Endothelial cell of umbilical vein (primary cell): ENCODE measurements around the gene SNUPN. TPM values are rescaled to one million over a fixed set of nuclear protein-coding genes. Genes with fewer than 3 reads are reported as not detected.

Experiments used
- BruUV-seq: library from RNA; stranded (reverse); fragments of 400-500 nt; replicated peaks from 2 replicates; lab custom pipeline; 2021; lab: Mats Ljungman, UMichigan
- CTCF ChIA-PET: fragments of 300-600, 350-600 bp; sonication (Branson Sonifier 250); formaldehyde crosslinking; loops from one replicate; lab custom pipeline; 2021; ENCODE audit warnings: antibody characterized with exemption, inconsistent platforms; lab: Charles Lee
- POLR2A ChIA-PET: fragments of 300-600, 350-600 bp; sonication (Branson Sonifier 250); formaldehyde crosslinking; loops from one replicate; lab custom pipeline; 2021; ENCODE audit warnings: antibody characterized with exemption, inconsistent platforms; lab: Charles Lee
- DNase-seq: peaks from one replicate; pipeline ENCODE4 v3.0.0-alpha.2; 2011; ENCODE audit warnings: low read depth, low spot score
- FAIRE-seq: peaks from 2 replicates; lab custom pipeline; 2011; peaks lifted over from hg19 to GRCh38; lab: Jason Lieb, UNC
- H2AFZ ChIP-seq: 2 replicates; pipeline ENCODE4 v1.6.0; 2012; ENCODE audit warnings: low read depth, low read length, control low read depth, inconsistent platforms
- H3K27ac ChIP-seq: 2 replicates; pipeline ENCODE4 v1.5.1; 2011; ENCODE audit warnings: low read depth, mild to moderate bottlenecking, control low read depth, low read length, moderate library complexity; ENCODE audit not compliant: insufficient read depth
- H3K27me3 ChIP-seq, 2 experiments: 2 replicates each; pipeline versions ENCODE4 v1.6.0 to v1.6.1; 2011; ENCODE audit warnings: low read length in 2 of 2, mixed read lengths in 1 of 2; ENCODE audit not compliant: control insufficient read depth in 2 of 2, insufficient read depth in 2 of 2
- H3K36me3 ChIP-seq, 2 experiments: 2 replicates in 1 of 2; 3 replicates in 1 of 2; pipeline ENCODE4 v1.5.1; 2011; ENCODE audit warnings: low read length in 2 of 2, mild to moderate bottlenecking in 1 of 2, moderate library complexity in 1 of 2; ENCODE audit not compliant: control insufficient read depth in 2 of 2, insufficient read depth in 2 of 2; ENCODE audit errors: extremely low read depth in 1 of 2
- H3K4me1 ChIP-seq: 3 replicates; pipeline ENCODE4 v1.5.1; 2011; ENCODE audit warnings: mild to moderate bottlenecking, low read length; ENCODE audit not compliant: control insufficient read depth, insufficient read depth; ENCODE audit errors: extremely low read depth
- H3K4me2 ChIP-seq: 2 replicates; pipeline ENCODE4 v1.6.1; 2011; ENCODE audit warnings: low read length, control low read depth, mixed read lengths; ENCODE audit not compliant: insufficient read depth
- H3K4me3 ChIP-seq, 3 experiments: fragments of 200-600 bp in 1 of 3; sonication (generic), shearing (Covaris generic) in 1 of 3; replicated peaks in 1 of 3; 2 replicates each; pipeline ENCODE4 v1.5.1; 2011 to 2016; ENCODE audit warnings: control low read depth in 3 of 3, low read length in 3 of 3, mild to moderate bottlenecking in 2 of 3, inconsistent platforms in 1 of 3, low read depth in 1 of 3, moderate library complexity in 1 of 3; ENCODE audit not compliant: insufficient read depth in 1 of 3
- H3K79me2 ChIP-seq: 2 replicates; pipeline ENCODE4 v1.6.0; 2012; ENCODE audit warnings: low read length, inconsistent platforms; ENCODE audit not compliant: control insufficient read depth, insufficient read depth
- H3K9ac ChIP-seq: replicated peaks from 2 replicates; pipeline ENCODE3; 2011; ENCODE audit warnings: low read length, control low read depth; ENCODE audit not compliant: insufficient read depth; ENCODE audit errors: extremely low read depth
- H3K9me1 ChIP-seq: replicated peaks from 3 replicates; pipeline ENCODE4 v1.6.0; 2011; ENCODE audit warnings: mild to moderate bottlenecking, low read length; ENCODE audit not compliant: control insufficient read depth, insufficient read depth; ENCODE audit errors: extremely low read depth
- H3K9me3 ChIP-seq: replicated peaks from 2 replicates; pipeline ENCODE4 v1.5.1; 2012; ENCODE audit warnings: low read length, inconsistent platforms; ENCODE audit not compliant: control insufficient read depth, insufficient read depth
- H4K20me1 ChIP-seq: replicated peaks from 2 replicates; pipeline ENCODE3; 2011; ENCODE audit warnings: mild to moderate bottlenecking, low read length; ENCODE audit not compliant: control insufficient read depth, insufficient read depth; ENCODE audit errors: extremely low read depth
- EZH2 ChIP-seq: IDR thresholded peaks from 2 replicates; pipeline ENCODE4 v1.6.1; 2012; ENCODE audit warnings: borderline replicate concordance, low read depth, mild to moderate bottlenecking, moderate library complexity, low read length, inconsistent platforms; ENCODE audit not compliant: severe bottlenecking
- FOS ChIP-seq: IDR thresholded peaks from 2 replicates; pipeline ENCODE4 v1.6.1; 2011; ENCODE audit warnings: mild to moderate bottlenecking, low read length, moderate library complexity, borderline replicate concordance; ENCODE audit not compliant: insufficient read depth
- GATA2 ChIP-seq: IDR thresholded peaks from 2 replicates; pipeline ENCODE4 v1.7.0; 2011; ENCODE audit warnings: low read depth, mild to moderate bottlenecking, moderate library complexity, mixed read lengths, low read length; ENCODE audit not compliant: insufficient read length, insufficient read depth
- JUN ChIP-seq: IDR thresholded peaks from 2 replicates; pipeline ENCODE4 v1.6.1; 2011; ENCODE audit warnings: borderline replicate concordance, low read depth; ENCODE audit not compliant: insufficient read length, insufficient read depth
- MYC ChIP-seq: IDR thresholded peaks from one replicate; pipeline ENCODE4 v1.6.1; 2011; ENCODE audit warnings: mild to moderate bottlenecking, low read depth, low read length
- POLR2A ChIP-seq: IDR thresholded peaks from 2 replicates; pipeline ENCODE4 v1.6.1; 2012; ENCODE audit warnings: low read depth, mild to moderate bottlenecking, control low read depth, low read length
- POLR2AphosphoS5 ChIP-seq: IDR thresholded peaks from 2 replicates; pipeline ENCODE4 v1.6.1; 2012; ENCODE audit warnings: low read depth, mild to moderate bottlenecking, control low read depth, low read length, moderate library complexity; ENCODE audit not compliant: insufficient read depth
- dilution Hi-C: fragments of 300-500 bp; cut with MboI; formaldehyde crosslinking; loops from one replicate; pipeline ENCODE4 v1.15.0; 2019; ENCODE audit warnings: low sequenced_read_pairs; ENCODE audit not compliant: extremely low pct_ligation_motif_present
- intact Hi-C: fragments of 100-400 bp; cut with micrococcal nuclease; formaldehyde crosslinking; loops from one replicate; pipeline ENCODE4 v1.10.0; 2022
- polyA plus RNA-seq, 4 experiments: library from polyadenylated mRNA; depleted of rRNA in 3 of 4; stranded (reverse) in 3 of 4; unstranded in 1 of 4; fragments of >200 nt; gene quantifications; 2 replicates each; pipeline versions ENCODE4 v1.2.1 to v1.2.3, GENCODE V29; 2011 to 2012; ENCODE audit warnings: missing spikeins in 1 of 4
- total RNA-seq: library from RNA; stranded (reverse); gene quantifications from 2 replicates; pipeline ENCODE4 v1.2.3, GENCODE V29; 2021
- TF ChIP-seq, protein P1 (sequence below): IDR thresholded peaks from 2 replicates; pipeline ENCODE4 v1.6.1; 2011; ENCODE audit not compliant: insufficient read depth, insufficient read length
- TF ChIP-seq, protein P2 (sequence below), 2 donors: IDR thresholded peaks; 1 replicate in 1 of 2; 2 replicates in 1 of 2; pipeline ENCODE4 v1.5.1; 2011; ENCODE audit warnings: low read length in 2 of 2, mild to moderate bottlenecking in 2 of 2, moderate library complexity in 2 of 2, control low read depth in 1 of 2, inconsistent platforms in 1 of 2, low read depth in 1 of 2; ENCODE audit not compliant: insufficient read depth in 1 of 2; ENCODE audit errors: extremely low read depth in 1 of 2

The SNUPN gene
- total and polyA plus RNA-seq, 2 donors (not counting 3 experiments of a cell fraction or from before 2014, with no cell fraction given): 13.2 to 25.1 TPM

DNA sequence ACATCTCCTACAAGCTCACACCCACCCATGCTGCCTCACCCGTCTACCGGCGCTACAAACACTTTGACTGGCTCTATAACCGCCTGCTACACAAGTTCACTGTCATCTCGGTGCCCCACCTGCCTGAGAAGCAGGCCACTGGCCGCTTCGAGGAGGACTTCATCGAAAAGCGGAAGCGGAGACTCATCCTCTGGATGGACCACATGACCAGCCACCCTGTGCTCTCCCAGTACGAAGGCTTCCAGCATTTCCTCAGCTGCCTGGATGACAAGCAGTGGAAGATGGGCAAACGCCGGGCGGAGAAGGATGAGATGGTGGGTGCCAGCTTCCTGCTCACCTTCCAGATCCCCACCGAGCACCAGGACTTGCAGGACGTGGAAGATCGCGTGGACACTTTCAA, 24.3 kb upstream of the SNUPN start:
- no TSS peak for BruUV-seq
- Histone ChIP-seq H3K4me3 (no peak overlapping the region), H3K9me3 (no peaks in the 10 kb centered on the region), H3K4me1 (peaks cover 29% of the 10 kb centered on the region), H2AFZ (no peak overlapping the region), H3K9ac (no peak overlapping the region), H4K20me1 (no peaks in the 10 kb centered on the region), H3K4me2 (no peak overlapping the region), H3K27me3 (no peaks in the 10 kb centered on the region), H3K27ac (no peak overlapping the region), H3K79me2 (peaks cover 3% of the 10 kb centered on the region), H3K36me3 (peaks cover 0 to 2% of the 10 kb centered on the region in 2 experiments), H3K9me1 (no peaks in the 10 kb centered on the region)
- no peak for TF ChIP-seq MYC
- no peak for TF ChIP-seq POLR2AphosphoS5
- TF ChIP-seq JUN: no peak
- TF ChIP-seq, protein P1, sequence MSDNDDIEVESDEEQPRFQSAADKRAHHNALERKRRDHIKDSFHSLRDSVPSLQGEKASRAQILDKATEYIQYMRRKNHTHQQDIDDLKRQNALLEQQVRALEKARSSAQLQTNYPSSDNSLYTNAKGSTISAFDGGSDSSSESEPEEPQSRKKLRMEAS: no peak
- no peak for TF ChIP-seq FOS
- TF ChIP-seq, protein P2, sequence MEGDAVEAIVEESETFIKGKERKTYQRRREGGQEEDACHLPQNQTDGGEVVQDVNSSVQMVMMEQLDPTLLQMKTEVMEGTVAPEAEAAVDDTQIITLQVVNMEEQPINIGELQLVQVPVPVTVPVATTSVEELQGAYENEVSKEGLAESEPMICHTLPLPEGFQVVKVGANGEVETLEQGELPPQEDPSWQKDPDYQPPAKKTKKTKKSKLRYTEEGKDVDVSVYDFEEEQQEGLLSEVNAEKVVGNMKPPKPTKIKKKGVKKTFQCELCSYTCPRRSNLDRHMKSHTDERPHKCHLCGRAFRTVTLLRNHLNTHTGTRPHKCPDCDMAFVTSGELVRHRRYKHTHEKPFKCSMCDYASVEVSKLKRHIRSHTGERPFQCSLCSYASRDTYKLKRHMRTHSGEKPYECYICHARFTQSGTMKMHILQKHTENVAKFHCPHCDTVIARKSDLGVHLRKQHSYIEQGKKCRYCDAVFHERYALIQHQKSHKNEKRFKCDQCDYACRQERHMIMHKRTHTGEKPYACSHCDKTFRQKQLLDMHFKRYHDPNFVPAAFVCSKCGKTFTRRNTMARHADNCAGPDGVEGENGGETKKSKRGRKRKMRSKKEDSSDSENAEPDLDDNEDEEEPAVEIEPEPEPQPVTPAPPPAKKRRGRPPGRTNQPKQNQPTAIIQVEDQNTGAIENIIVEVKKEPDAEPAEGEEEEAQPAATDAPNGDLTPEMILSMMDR (IDR thresholded peaks at IDR 0.05; ENCODE audit: extremely low read depth in 1 of 2, insufficient read depth in 1 of 2, low read depth in 1 of 2, low read length in 2 of 2): no peak
- TF ChIP-seq POLR2A: no peak
- TF ChIP-seq GATA2: no peak
- no peak for TF ChIP-seq EZH2
- DNase-seq (no peak), FAIRE-seq (no peak)
- dilution Hi-C loops: no loop called here
- POLR2A ChIA-PET: no interaction called here
- intact Hi-C loops: no loop called here
- CTCF ChIA-PET: interaction anchor here (1.0 kb wide), 1 partner anchor 37 kb away, joined by 3 read pairs; no protein-coding TSS in a partner anchor
